GM23338 (cell line): ENCODE data around the gene RAB11A. TPM values are rescaled to one million over a fixed set of nuclear protein-coding genes. Genes with fewer than 3 reads are reported as not detected.

Experiments
- ATAC-seq: fragments of 200-7000 bp; cut with Tn5 transposase; 3 replicates; pipeline ENCODE4 v1.9.1; 2020
- DNase-seq: peaks from one replicate; pipeline ENCODE4 v3.0.0-alpha.2; 2015; ENCODE audit warnings: low spot score
- H2AFZ ChIP-seq: fragments of 200-600 bp; sonication (generic); 2 replicates; pipeline ENCODE4 v1.8.0; 2016; ENCODE audit warnings: antibody characterized with exemption, mild to moderate bottlenecking, moderate library complexity
- H3F3A ChIP-seq: fragments of 200-600 bp; sonication (generic); replicated peaks from 2 replicates; pipeline ENCODE4 v1.8.0; 2017; ENCODE audit warnings: antibody characterized with exemption, mixed run types, low read depth
- H3K27ac ChIP-seq: fragments of 200-600 bp; sonication (generic); 2 replicates; pipeline ENCODE4 v1.6.1; 2016; ENCODE audit warnings: low read depth
- H3K27me3 ChIP-seq: fragments of 200-600 bp; sonication (generic); 2 replicates; pipeline ENCODE4 v1.8.0; 2016; ENCODE audit warnings: mild to moderate bottlenecking, mixed run types, moderate library complexity; ENCODE audit not compliant: insufficient read depth
- H3K36me3 ChIP-seq: fragments of 200-600 bp; sonication (generic); 2 replicates; pipeline ENCODE4 v1.8.0; 2016; ENCODE audit warnings: mild to moderate bottlenecking; ENCODE audit not compliant: insufficient read depth
- H3K4me1 ChIP-seq: fragments of 200-600 bp; sonication (generic); 2 replicates; pipeline ENCODE4 v1.8.0; 2016; ENCODE audit warnings: mild to moderate bottlenecking, moderate library complexity; ENCODE audit not compliant: insufficient read depth
- H3K4me2 ChIP-seq: fragments of 200-600 bp; sonication (generic); 2 replicates; pipeline ENCODE4 v1.7.1; 2017; ENCODE audit warnings: mixed run types
- H3K4me3 ChIP-seq: fragments of 200-600 bp; sonication (generic); 2 replicates; pipeline ENCODE4 v1.6.1; 2016; ENCODE audit warnings: mixed run types
- H3K79me2 ChIP-seq: fragments of 200-600 bp; sonication (generic); replicated peaks from 2 replicates; pipeline ENCODE4 v1.8.0; 2017; ENCODE audit warnings: mild to moderate bottlenecking; ENCODE audit not compliant: insufficient read depth
- H3K9me2 ChIP-seq: fragments of 200-600 bp; sonication (generic); 2 replicates; pipeline ENCODE4 v1.8.0; 2017; ENCODE audit not compliant: insufficient read depth
- H4K20me1 ChIP-seq: fragments of 200-600 bp; sonication (generic); replicated peaks from 2 replicates; pipeline ENCODE4 v1.8.0; 2017; ENCODE audit warnings: mild to moderate bottlenecking; ENCODE audit not compliant: insufficient read depth
- H3K27ac Mint-ChIP-seq: 2 replicates; pipeline ENCODE4 v1.8.0; 2020; ENCODE audit warnings: inconsistent platforms, mild to moderate bottlenecking, moderate library complexity, mixed read lengths
- H3K27me3 Mint-ChIP-seq: 3 replicates; pipeline ENCODE4 v1.8.0; 2022; ENCODE audit warnings: low read depth, mild to moderate bottlenecking, moderate library complexity, mixed read lengths, inconsistent platforms; ENCODE audit not compliant: insufficient read depth, poor library complexity
- H3K36me3 Mint-ChIP-seq: 3 replicates; pipeline ENCODE4 v1.8.0; 2021; ENCODE audit warnings: low read depth, mild to moderate bottlenecking, inconsistent platforms, moderate library complexity, mixed read lengths
- H3K4me1 Mint-ChIP-seq: 3 replicates; pipeline ENCODE4 v1.8.0; 2020; ENCODE audit warnings: mild to moderate bottlenecking, inconsistent platforms, mixed read lengths
- H3K4me3 Mint-ChIP-seq: 3 replicates; pipeline ENCODE4 v1.8.0; 2021; ENCODE audit warnings: moderate library complexity, mild to moderate bottlenecking, inconsistent platforms, mixed read lengths
- H3K9me3 Mint-ChIP-seq: 3 replicates; pipeline ENCODE4 v1.8.0; 2020; ENCODE audit warnings: moderate library complexity, mild to moderate bottlenecking, inconsistent platforms, mixed read lengths
- EZH2 ChIP-seq: fragments of 200-600 bp; sonication (generic); IDR thresholded peaks from one replicate; pipeline ENCODE4 v1.8.0; 2017; ENCODE audit warnings: antibody characterized with exemption, mild to moderate bottlenecking, low read depth; ENCODE audit not compliant: unreplicated experiment
- JUNB ChIP-seq: IDR thresholded peaks from one replicate; pipeline ENCODE4 v1.6.1; 2016; ENCODE audit warnings: antibody characterized with exemption; ENCODE audit not compliant: unreplicated experiment
- POLR2AphosphoS5 ChIP-seq: IDR thresholded peaks from 2 replicates; pipeline ENCODE4 v1.6.1; 2016; ENCODE audit warnings: antibody characterized with exemption, low read depth
- polyA plus RNA-seq: library from polyadenylated mRNA; unstranded; fragments of >200 nt; fragmentation: Nextera tagmentation; extraction: Ambion mirVana; gene quantifications from 2 replicates; pipeline ENCODE4 v1.2.1, GENCODE V29; 2016
- total RNA-seq: library from RNA; depleted of rRNA; stranded (reverse); fragments of >200 nt; shearing (Covaris generic); gene quantifications from 2 replicates; pipeline ENCODE4 v1.2.3, GENCODE V29; 2014
- TF ChIP-seq, protein P1 (sequence below), 2 experiments: fragments of 200-600 bp in 1 of 2; sonication (generic) in 1 of 2; conservative IDR thresholded peaks; 2 replicates each; pipeline versions ENCODE4 v1.5.1 to v1.6.1; 2016 to 2017; ENCODE audit warnings: antibody characterized with exemption in 2 of 2, low read depth in 2 of 2, mild to moderate bottlenecking in 2 of 2, moderate library complexity in 1 of 2

RAB11A gene
- total and polyA plus RNA-seq, 2 experiments from 2014 or later = 251 to 369 TPM

- H3F3A ChIP-seq = no peaks in the 10 kb centered on the region
- no peaks in the 10 kb centered on the region for H3K36me3 ChIP-seq
- H3K27ac Mint-ChIP-seq = no peak overlapping the region; the same call in 1 of the 2 replicates
- no peak overlapping the region for H3K4me2 ChIP-seq
- peaks cover 5% of the 10 kb centered on the region for H3K27me3 Mint-ChIP-seq
- ATAC-seq = peak; percentile 98
- peak overlapping the region; percentile 49; the same call in 1 of the 2 replicates for H2AFZ ChIP-seq
- no peaks in the 10 kb centered on the region for H3K79me2 ChIP-seq
- TF ChIP-seq JUNB = no peak
- TF ChIP-seq, protein P1, sequence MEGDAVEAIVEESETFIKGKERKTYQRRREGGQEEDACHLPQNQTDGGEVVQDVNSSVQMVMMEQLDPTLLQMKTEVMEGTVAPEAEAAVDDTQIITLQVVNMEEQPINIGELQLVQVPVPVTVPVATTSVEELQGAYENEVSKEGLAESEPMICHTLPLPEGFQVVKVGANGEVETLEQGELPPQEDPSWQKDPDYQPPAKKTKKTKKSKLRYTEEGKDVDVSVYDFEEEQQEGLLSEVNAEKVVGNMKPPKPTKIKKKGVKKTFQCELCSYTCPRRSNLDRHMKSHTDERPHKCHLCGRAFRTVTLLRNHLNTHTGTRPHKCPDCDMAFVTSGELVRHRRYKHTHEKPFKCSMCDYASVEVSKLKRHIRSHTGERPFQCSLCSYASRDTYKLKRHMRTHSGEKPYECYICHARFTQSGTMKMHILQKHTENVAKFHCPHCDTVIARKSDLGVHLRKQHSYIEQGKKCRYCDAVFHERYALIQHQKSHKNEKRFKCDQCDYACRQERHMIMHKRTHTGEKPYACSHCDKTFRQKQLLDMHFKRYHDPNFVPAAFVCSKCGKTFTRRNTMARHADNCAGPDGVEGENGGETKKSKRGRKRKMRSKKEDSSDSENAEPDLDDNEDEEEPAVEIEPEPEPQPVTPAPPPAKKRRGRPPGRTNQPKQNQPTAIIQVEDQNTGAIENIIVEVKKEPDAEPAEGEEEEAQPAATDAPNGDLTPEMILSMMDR (conservative IDR thresholded peaks at IDR 0.05; ENCODE audit: low read depth in 2 of 2) = peak; percentile 71 to 73
- peaks cover 20% of the 10 kb centered on the region; the same call in 2 of the 3 replicates for H3K4me1 Mint-ChIP-seq
- H3K27ac ChIP-seq = 0 out of 2 replicates have a peak overlapping the region, but pooled peaks have one; percentile 1
- H3K4me3 ChIP-seq = no peak overlapping the region
- no peaks in the 10 kb centered on the region for H3K9me3 Mint-ChIP-seq
- H3K27me3 ChIP-seq = no peaks in the 10 kb centered on the region
- H3K9me2 ChIP-seq = no peaks in the 10 kb centered on the region
- H4K20me1 ChIP-seq = no peaks in the 10 kb centered on the region
- no peak overlapping the region for H3K4me3 Mint-ChIP-seq
- no peaks in the 10 kb centered on the region for H3K36me3 Mint-ChIP-seq
- peaks cover 18% of the 10 kb centered on the region for H3K4me1 ChIP-seq
- peak; percentile 93 for DNase-seq
Measured at GRCh38 chr15:65824031-65824743, 45.1 kb upstream of the RAB11A start.

GRCh38 chr15:65824941-65825544 lies 44.2 kb upstream of the RAB11A start:
- Mint-ChIP-seq H3K4me3 (no peak overlapping the region), H3K4me1 (peaks cover 20% of the 10 kb centered on the region; the same call in 2 of the 3 replicates), H3K27me3 (peaks cover 5% of the 10 kb centered on the region), H3K36me3 (no peaks in the 10 kb centered on the region), H3K9me3 (no peaks in the 10 kb centered on the region), H3K27ac (no peak overlapping the region)
- H4K20me1 ChIP-seq = no peaks in the 10 kb centered on the region
- DNase-seq (no peak), ATAC-seq (no peak)
- no peaks in the 10 kb centered on the region for H3K36me3 ChIP-seq
- H3K27ac ChIP-seq = no peak overlapping the region
- H3K79me2 ChIP-seq = no peaks in the 10 kb centered on the region
- no peaks in the 10 kb centered on the region for H3K27me3 ChIP-seq
- H3K4me2 ChIP-seq = no peak overlapping the region
- H3K4me1 ChIP-seq = peaks cover 18% of the 10 kb centered on the region
- no peaks in the 10 kb centered on the region for H3K9me2 ChIP-seq
- H3F3A ChIP-seq = no peaks in the 10 kb centered on the region
- no peak overlapping the region for H3K4me3 ChIP-seq
- H2AFZ ChIP-seq = no peak overlapping the region
- TF ChIP-seq, protein P1 (conservative IDR thresholded peaks at IDR 0.05; ENCODE audit: low read depth in 2 of 2) = no peak
- TF ChIP-seq POLR2AphosphoS5 (no peak), EZH2 (no peak)
